Activated naive CD8-positive, alpha-beta T cell treated with anti-CD3 and anti-CD28 coated beads, Interleukin-2, amount 50 U/mL, for 24 hours (primary cell): ENCODE data around the gene NUB1.
A peak's percentile ranks its signal among the peaks of the same experiment; 100 is the strongest.

ENCODE experiments used
- ATAC-seq: fragments of 150-1000 bp; cut with Tn5 transposase; one replicate; pipeline ENCODE4 v1.10.0; 2021
- DNase-seq: peaks from one replicate; pipeline ENCODE4 v3.0.0; 2021
- H3K27ac Mint-ChIP-seq: one replicate; pipeline ENCODE4 v1.8.0; 2021; ENCODE audit warnings: mild to moderate bottlenecking, mixed read lengths
- H3K27me3 Mint-ChIP-seq: one replicate; pipeline ENCODE4 v1.8.0; 2021; ENCODE audit warnings: mixed read lengths
- H3K36me3 Mint-ChIP-seq: one replicate; pipeline ENCODE4 v1.8.0; 2021; ENCODE audit warnings: low read depth, mixed read lengths
- H3K4me1 Mint-ChIP-seq: one replicate; pipeline ENCODE4 v1.8.0; 2021; ENCODE audit warnings: mixed read lengths
- H3K4me3 Mint-ChIP-seq: one replicate; pipeline ENCODE4 v1.8.0; 2021; ENCODE audit warnings: mild to moderate bottlenecking, moderate library complexity, mixed read lengths
- H3K9me3 Mint-ChIP-seq: one replicate; pipeline ENCODE4 v1.8.0; 2021; ENCODE audit warnings: mixed read lengths

Gene NUB1

DNA sequence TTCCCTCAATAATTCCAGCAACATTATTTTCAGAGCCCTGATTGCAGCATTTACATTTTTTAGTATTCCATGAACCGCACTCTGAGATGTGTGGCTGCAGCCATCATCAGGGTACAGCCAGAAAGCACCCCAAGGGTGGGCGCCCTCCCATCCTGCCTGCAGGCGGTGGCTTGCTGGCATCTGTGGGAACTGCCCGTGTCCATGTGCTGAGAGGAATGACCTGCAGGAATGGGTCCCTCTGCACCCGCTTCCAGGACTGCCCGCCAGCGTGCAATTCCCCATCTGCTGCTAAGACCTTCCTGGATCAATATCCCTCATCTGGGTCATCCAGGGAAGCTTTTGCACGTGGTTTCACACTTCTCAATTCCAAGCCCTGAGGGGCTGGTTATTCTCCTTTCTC is 32.8 kb upstream of the NUB1 start:
- Mint-ChIP-seq H3K4me3 (no peak overlapping the region), H3K27me3 (peaks cover 23% of the 10 kb centered on the region), H3K36me3 (no peaks in the 10 kb centered on the region), H3K9me3 (peaks cover 4% of the 10 kb centered on the region), H3K4me1 (peaks cover 6% of the 10 kb centered on the region), H3K27ac (no peak overlapping the region)
- no peak for DNase-seq
- ATAC-seq: no peak

DNA sequence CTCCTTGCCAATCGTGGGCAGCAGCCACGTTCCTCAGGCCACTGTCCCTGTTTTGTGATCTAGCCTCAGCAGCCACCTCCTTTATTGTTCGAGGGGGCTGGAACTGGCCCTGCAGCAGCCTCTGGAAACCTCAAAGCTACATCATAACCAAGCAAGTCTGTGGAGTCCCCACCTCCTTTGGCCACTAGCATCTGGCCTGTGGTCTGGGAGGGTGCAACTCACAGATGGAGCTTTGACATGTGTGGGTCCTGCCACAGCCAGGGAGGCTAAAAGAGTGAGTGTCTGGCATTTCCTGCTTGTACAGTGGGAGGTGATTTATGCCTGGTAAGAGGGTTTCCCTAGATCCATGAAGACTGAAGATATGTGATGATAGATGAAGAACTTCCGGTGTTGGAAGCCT is 32.3 kb upstream of the NUB1 start:
- Mint-ChIP-seq H3K4me1 (peaks cover 5% of the 10 kb centered on the region), H3K4me3 (no peak overlapping the region), H3K9me3 (peaks cover 4% of the 10 kb centered on the region), H3K27me3 (peaks cover 21% of the 10 kb centered on the region), H3K27ac (no peak overlapping the region), H3K36me3 (no peaks in the 10 kb centered on the region)
- no peak for ATAC-seq
- DNase-seq: no peak

DNA sequence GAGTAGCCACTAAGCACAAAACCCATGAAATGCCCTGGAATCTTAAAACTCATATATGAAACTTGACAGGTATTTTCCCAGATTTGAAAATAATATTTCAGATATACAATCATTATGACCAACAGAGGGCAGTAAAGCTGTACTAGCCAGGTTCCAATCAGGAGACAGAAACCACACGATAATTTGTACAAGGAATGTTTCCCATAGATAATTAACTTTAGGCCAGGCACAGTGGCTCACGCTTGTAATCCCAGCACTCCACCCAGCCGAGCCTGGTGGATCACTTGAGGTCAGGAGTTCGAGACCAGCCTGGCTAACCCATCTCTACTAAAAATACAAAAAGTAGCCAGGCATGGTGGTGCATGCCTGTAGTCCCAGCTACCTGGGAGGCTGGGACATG is 31.0 kb upstream of the NUB1 start:
- ATAC-seq (no peak), DNase-seq (no peak)
- Mint-ChIP-seq H3K27me3 (peaks cover 12% of the 10 kb centered on the region), H3K27ac (no peak overlapping the region), H3K4me3 (no peak overlapping the region), H3K36me3 (no peaks in the 10 kb centered on the region), H3K4me1 (peaks cover 8% of the 10 kb centered on the region), H3K9me3 (peaks cover 4% of the 10 kb centered on the region)

DNA sequence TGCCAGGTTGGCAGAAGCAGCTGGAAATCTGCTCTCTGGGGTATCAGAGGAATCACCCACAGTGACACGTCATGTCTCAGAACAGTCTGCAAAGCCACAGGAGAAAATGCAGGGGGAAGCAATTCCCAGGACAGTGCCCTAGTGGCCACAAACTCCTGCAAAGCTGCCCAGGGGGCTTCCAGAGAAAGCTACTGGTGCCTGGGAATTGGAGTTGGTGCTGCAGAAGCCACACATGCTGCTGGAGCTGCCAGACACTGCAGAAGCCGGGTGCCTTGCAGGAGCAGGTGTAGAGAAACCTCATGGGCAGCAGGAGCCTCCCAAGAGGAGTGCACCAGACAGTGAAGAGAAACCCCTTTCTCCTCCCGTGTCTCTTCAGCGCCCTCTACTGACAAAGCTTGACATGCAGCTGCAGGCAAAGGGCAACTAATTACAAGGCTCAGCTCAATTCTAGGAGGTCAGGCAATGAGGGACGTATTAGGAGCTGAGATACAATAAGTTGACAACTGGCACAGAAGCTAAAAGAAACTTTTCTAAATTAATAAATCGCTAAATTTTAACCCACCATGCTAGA is 30.2 kb upstream of the NUB1 start:
- Mint-ChIP-seq H3K9me3 (peaks cover 4% of the 10 kb centered on the region), H3K36me3 (no peaks in the 10 kb centered on the region), H3K4me1 (peaks cover 8% of the 10 kb centered on the region), H3K27me3 (peaks cover 10% of the 10 kb centered on the region), H3K4me3 (no peak overlapping the region), H3K27ac (no peak overlapping the region)
- ATAC-seq: peak; percentile 16
- DNase-seq: peak; percentile 38

DNA sequence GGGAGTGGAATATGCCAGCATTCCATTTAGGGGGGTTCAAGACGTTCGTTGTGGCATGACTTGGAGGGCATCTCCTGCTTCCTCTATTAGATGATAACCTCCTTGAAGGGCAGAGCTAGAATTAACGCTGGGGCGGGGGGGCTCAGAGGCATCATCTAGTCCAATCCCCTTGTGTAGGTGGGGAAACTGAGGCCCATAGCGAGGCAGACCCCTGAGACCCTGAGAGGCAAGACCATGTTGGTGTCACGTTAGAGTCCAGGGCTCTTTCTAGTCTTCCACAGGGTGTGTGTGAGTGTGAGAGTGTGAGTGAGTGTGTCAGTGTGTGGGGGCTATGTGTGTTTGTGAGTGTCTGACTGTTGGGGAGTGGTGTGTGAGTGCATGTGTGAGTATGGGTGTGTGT is 29.3 kb upstream of the NUB1 start:
- H3K36me3 Mint-ChIP-seq: no peaks in the 10 kb centered on the region
- no peak overlapping the region for H3K27ac Mint-ChIP-seq
- ATAC-seq: no peak
- H3K4me1 Mint-ChIP-seq: peaks cover 8% of the 10 kb centered on the region
- peaks cover 3% of the 10 kb centered on the region for H3K27me3 Mint-ChIP-seq
- H3K4me3 Mint-ChIP-seq: no peak overlapping the region
- DNase-seq: no peak
- peaks cover 4% of the 10 kb centered on the region for H3K9me3 Mint-ChIP-seq

DNA sequence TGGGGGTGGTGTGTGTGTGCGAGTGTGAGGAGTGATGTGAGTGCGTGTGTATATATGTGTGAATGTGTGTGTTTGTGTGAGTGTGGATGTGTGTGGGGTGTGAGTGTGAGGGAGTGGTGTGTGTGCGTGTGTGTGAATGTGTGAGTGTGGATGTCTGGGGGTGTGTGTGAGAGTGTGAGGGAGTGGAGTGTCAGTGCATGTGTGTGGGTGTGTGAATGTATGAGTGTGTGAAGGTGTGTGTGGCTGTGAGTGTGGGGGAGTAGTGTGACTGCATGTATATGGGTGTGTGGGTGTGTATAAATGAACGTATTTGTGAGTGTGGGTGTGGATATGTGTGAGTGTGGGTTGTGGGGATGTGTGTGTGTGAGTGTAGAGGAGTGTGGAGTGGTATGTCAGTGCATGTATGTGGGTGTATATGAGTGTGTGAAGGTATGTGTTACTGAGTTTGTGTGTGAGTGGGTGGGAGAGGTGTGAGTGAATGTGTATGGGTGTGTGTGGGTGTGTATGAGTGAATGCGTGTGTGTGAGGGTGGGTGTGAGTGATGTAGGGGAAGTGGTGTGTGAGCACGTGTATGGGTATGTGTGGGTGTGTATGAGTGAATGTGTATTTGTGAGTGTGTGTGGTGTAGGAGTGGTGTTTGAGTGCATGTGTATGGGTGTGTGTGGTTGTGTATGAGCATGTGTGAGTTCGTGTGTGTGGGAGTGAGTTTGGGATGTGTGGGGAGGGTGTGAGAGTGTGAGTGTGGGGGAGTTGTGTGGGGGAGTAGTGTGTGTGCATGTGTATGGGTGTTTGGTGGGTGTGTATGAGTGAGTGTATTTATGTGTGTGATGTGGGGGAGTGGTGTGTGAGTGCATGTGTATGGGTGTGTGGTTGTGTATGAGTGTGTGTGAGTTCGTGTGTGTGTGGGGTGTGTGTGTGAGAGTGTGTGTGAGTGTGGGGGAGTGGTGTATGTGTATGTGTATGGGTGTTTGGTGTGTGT is 28.5 kb upstream of the NUB1 start:
- H3K27ac Mint-ChIP-seq: no peak overlapping the region
- H3K36me3 Mint-ChIP-seq: no peaks in the 10 kb centered on the region
- H3K9me3 Mint-ChIP-seq: peaks cover 4% of the 10 kb centered on the region
- H3K4me1 Mint-ChIP-seq: peaks cover 8% of the 10 kb centered on the region
- no peak for ATAC-seq
- no peak overlapping the region for H3K4me3 Mint-ChIP-seq
- DNase-seq: no peak
- H3K27me3 Mint-ChIP-seq: peaks cover 2% of the 10 kb centered on the region

DNA sequence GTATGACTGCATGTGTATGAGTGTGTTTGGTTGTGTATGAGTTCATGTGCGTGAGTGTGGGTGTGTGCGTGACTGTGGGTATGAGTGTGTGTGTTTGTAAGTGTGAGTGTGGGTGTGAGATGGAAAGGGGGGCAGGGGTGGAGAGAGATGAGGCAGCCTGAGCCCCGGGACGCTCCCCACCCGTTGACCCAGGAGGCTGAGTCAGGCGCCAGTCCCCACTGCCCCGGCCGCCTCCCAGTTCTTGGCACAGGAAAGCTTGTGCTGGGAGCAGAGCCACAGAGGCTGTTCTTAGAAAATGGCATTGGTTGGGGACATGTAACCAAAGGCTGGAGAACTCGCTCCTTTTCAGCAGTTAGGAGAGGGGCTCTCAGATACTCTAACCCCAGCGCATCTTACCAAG is 27.8 kb upstream of the NUB1 start:
- peak; percentile 48 for ATAC-seq
- no peak overlapping the region for H3K27ac Mint-ChIP-seq
- H3K9me3 Mint-ChIP-seq: peaks cover 7% of the 10 kb centered on the region
- H3K36me3 Mint-ChIP-seq: no peaks in the 10 kb centered on the region
- H3K4me1 Mint-ChIP-seq: peaks cover 8% of the 10 kb centered on the region
- H3K4me3 Mint-ChIP-seq: no peak overlapping the region
- peak; percentile 16 for DNase-seq
- H3K27me3 Mint-ChIP-seq: peaks cover 2% of the 10 kb centered on the region

DNA sequence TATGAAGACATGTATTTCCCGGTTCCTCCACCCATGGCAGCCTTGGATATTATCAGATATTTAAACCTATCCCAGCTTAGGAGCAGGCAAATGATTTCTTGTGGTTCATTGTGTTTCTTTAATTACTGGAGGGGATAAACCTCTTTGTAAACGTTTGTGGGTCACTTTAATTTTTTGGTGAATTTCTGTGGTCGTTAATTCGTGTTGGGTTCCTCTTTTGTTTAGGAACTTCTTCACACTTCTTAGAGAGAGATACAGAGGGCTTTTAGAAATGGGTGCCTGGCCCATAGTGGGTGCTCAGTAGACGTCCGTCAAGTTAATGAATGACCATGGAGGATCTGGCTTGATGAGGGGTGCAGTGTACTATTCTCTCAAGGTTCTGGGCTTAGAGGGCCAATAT is 27.2 kb upstream of the NUB1 start:
- peaks cover 10% of the 10 kb centered on the region for H3K9me3 Mint-ChIP-seq
- H3K4me3 Mint-ChIP-seq: no peak overlapping the region
- H3K36me3 Mint-ChIP-seq: no peaks in the 10 kb centered on the region
- no peak overlapping the region for H3K27ac Mint-ChIP-seq
- ATAC-seq (no peak), DNase-seq (no peak)
- H3K27me3 Mint-ChIP-seq: peaks cover 2% of the 10 kb centered on the region
- H3K4me1 Mint-ChIP-seq: peaks cover 8% of the 10 kb centered on the region

DNA sequence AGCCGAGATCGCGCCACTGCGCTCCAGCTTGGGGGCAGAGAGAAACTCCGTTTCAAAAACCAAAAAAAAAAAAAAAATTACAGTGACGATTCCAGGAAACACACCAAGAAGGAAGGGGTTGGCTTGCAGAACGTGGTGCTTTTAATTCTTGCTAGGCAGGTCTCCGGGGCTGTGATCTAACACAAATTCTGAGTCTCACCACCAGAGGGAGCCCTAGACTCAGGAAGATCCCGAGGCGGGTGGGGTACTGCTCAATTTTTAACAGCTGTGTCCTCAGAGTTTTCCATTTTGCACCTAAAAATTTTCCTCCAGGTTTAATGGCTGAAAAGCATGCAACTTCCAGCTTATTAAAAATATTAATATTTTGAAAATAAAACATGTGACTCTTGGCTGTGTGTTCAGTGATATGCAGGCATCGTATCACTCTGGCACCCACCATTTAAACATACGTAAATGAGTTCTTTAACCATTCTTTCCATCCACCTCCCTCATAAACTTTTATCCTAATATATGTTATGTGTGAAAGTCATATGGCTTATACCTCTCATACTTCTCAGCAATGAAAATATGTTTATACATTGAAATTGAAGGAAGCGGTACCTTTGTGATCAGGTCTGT is 26.5 kb upstream of the NUB1 start:
- ATAC-seq: peak; percentile 76
- H3K4me3 Mint-ChIP-seq: peak overlapping the region; percentile 37

DNA sequence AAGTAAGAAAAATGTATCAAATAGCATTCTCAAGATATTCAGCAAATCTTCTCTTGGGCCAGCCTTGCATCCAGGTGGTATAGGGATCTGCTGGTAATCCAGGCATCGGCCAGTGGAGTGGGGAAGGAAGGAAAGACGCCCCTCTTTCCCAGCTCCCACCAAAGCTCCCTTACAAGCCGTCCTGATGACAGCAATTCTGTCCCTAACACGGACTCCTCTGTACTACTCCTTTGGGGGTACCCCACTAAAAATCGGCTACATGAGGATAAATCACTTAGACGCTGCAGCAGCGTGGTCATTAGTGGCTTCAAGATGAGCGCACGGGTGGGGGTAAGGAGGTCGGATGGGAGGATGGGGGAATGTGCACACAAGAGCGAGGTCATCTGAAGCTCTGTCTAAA is 24.7 kb upstream of the NUB1 start:
- Mint-ChIP-seq H3K36me3 (no peaks in the 10 kb centered on the region), H3K9me3 (peaks cover 6% of the 10 kb centered on the region), H3K27ac (no peak overlapping the region), H3K4me1 (peaks cover 8% of the 10 kb centered on the region), H3K4me3 (no peak overlapping the region), H3K27me3 (no peaks in the 10 kb centered on the region)
- DNase-seq (no peak), ATAC-seq (no peak)

More for the DNA sequence above, 26.5 kb upstream of the NUB1 start:
- Mint-ChIP-seq H3K4me1 (peaks cover 8% of the 10 kb centered on the region), H3K27me3 (no peaks in the 10 kb centered on the region), H3K27ac (no peak overlapping the region), H3K9me3 (peaks cover 10% of the 10 kb centered on the region), H3K36me3 (no peaks in the 10 kb centered on the region)
- DNase-seq: peak; percentile 78

DNA sequence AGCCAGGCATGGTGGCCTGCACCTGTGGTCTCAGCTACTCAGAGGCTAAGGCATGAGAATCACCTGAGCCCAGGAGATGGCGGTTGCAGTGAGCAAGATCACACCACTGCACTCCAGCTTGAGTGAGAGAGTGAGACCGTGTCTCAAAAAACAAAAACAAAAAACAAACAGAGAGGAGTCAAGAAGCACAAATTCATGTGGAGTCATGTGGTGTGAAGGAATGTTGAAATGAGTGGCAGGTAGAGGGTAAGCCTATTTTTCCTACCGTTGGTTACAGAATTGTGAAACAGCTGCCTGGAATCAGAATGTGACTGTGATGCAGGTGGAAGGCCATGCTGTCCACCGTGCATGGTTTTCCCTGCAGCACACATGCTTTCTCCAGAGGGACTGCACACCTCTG is 23.7 kb upstream of the NUB1 start:
- Mint-ChIP-seq H3K36me3 (no peaks in the 10 kb centered on the region), H3K4me3 (no peak overlapping the region), H3K9me3 (peaks cover 6% of the 10 kb centered on the region), H3K27me3 (no peaks in the 10 kb centered on the region), H3K27ac (no peak overlapping the region), H3K4me1 (peaks cover 12% of the 10 kb centered on the region)
- ATAC-seq (no peak), DNase-seq (no peak)

DNA sequence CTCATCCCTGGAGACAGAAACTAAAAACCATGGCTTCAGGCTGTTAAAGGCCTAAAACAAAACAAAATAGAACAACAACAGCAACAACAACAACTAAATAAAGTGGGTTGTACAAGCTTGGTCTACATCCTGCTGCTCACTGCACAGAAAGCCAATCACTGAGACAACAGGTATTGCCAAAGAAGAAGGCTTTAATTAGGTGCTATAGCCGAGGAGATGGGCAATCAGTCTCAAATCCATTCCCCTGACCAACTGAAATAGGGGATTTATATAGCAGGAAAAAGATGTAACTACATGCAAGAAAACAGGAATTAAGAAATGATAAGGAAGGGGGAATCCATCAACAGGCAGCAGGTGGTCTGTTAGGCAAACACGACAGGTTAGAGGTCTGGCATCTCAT is 22.4 kb upstream of the NUB1 start:
- no peak for DNase-seq
- no peak overlapping the region for H3K4me3 Mint-ChIP-seq
- H3K36me3 Mint-ChIP-seq: no peaks in the 10 kb centered on the region
- no peaks in the 10 kb centered on the region for H3K27me3 Mint-ChIP-seq
- H3K9me3 Mint-ChIP-seq: peaks cover 6% of the 10 kb centered on the region
- H3K27ac Mint-ChIP-seq: no peak overlapping the region
- peaks cover 14% of the 10 kb centered on the region for H3K4me1 Mint-ChIP-seq
- ATAC-seq: no peak

DNA sequence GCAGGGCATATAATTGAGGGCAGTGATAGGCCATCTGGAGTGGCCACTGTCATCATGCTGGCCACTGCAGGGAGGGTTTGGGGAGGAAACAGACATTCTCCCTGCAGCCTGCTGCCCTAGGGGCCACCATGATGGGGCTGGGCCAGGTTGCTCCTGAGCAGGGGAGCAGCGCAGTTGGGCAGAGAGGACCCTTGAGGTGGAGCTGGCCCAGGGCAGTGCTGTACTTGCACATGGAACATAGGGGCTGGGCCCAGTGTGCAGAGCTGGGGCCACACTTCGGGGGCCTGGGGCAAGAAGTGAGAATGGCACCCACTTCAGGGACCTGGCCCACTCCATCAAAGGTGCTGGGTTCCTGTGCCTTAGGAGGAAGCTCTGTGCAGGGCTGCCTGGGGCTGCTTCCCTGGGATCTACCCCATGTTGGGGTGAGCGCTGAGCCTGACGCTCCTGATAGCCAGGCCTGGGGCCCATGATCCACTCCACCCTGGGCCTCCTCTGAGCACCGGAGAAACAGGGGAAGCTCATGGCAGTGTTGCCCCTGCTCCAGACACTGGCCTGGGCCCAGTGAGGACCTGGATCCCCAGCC is 21.3 kb upstream of the NUB1 start:
- no peaks in the 10 kb centered on the region for H3K36me3 Mint-ChIP-seq
- H3K4me1 Mint-ChIP-seq: peaks cover 6% of the 10 kb centered on the region
- H3K4me3 Mint-ChIP-seq: no peak overlapping the region
- ATAC-seq (no peak), DNase-seq (no peak)
- H3K27me3 Mint-ChIP-seq: no peaks in the 10 kb centered on the region
- H3K27ac Mint-ChIP-seq: no peak overlapping the region
- H3K9me3 Mint-ChIP-seq: peaks cover 6% of the 10 kb centered on the region

DNA sequence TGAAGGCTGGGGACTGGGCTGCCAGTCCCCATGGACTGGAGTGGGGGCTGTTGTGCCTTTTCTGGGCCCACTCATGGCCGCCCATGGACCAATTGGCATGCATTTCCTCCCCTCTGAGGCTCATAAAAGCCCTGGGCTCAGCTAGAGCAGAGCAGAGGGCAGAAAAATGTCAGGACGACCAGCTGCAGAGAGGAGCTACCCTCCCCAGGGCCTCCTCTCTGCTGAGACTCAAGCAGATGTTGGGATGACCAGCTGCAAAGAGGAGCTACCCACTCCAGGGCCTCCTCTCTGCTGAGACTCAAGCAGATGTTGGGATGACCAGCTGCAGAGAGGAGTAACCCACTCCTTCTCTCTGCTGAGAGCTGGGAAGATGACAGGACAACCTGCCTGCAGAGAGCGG is 20.3 kb upstream of the NUB1 start:
- DNase-seq (no peak), ATAC-seq (no peak)
- Mint-ChIP-seq H3K4me3 (no peak overlapping the region), H3K9me3 (peaks cover 6% of the 10 kb centered on the region), H3K4me1 (peaks cover 6% of the 10 kb centered on the region), H3K27ac (no peak overlapping the region), H3K36me3 (no peaks in the 10 kb centered on the region), H3K27me3 (no peaks in the 10 kb centered on the region)

DNA sequence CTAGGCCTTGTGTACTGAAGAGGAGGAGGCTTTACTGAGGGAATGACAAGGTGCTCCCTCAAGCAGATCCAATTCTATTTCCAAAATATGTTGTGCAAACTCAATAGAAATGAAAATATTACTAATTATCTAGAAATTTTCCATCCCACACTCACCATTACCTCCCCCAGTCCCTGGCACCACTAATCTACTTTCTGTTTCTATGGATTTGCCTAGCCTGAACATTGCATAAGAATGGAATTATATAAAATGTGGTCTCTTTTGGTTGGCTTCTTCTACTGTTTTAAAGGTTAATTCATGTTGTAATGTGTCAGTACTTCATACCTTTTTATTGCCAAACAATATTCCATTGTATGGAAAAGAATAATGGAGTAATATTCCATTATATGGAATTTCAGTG is 18.7 kb upstream of the NUB1 start:
- no peaks in the 10 kb centered on the region for H3K27me3 Mint-ChIP-seq
- peaks cover 6% of the 10 kb centered on the region for H3K9me3 Mint-ChIP-seq
- no peak for ATAC-seq
- peaks cover 6% of the 10 kb centered on the region for H3K4me1 Mint-ChIP-seq
- DNase-seq: no peak
- H3K4me3 Mint-ChIP-seq: no peak overlapping the region
- no peaks in the 10 kb centered on the region for H3K36me3 Mint-ChIP-seq
- H3K27ac Mint-ChIP-seq: no peak overlapping the region
